Measurements from ENCODE around the gene SOX6.
"Not testable (repeated sequence)": the region's sequence is repeated elsewhere in the genome, so short reads cannot be mapped to it uniquely, and the experiment has no call there.

Gene SOX6

GRCh38 chr11:16356057-16356760 lies at the start of gene SOX6:
SOX6 (minus strand) TSS chr11:16356546; CDS start chr11:16341248, 15,298 bp downstream.
- no peaks in the 10 kb centered on the region for H3K9me3 Mint-ChIP-seq
- H3K27ac Mint-ChIP-seq = no peak within 1 kb of the TSS
- no peaks in the 10 kb centered on the region for H3K27me3 Mint-ChIP-seq (ENCODE audit: low read depth)
- no peaks in the 10 kb centered on the region for H3K36me3 Mint-ChIP-seq (ENCODE audit: low read depth)
- no peak for DNase-seq (ENCODE audit: low spot score)
- no peaks in the 10 kb centered on the region for H3K4me1 Mint-ChIP-seq (ENCODE audit: low read depth)
- H3K4me3 Mint-ChIP-seq = no peak within 1 kb of the TSS

- Mint-ChIP-seq H3K36me3 (ENCODE audit: low read depth) (no peaks in the 10 kb centered on the region), H3K9me3 (no peaks in the 10 kb centered on the region)
These were observed 48.5 kb upstream of the SOX6 start for GRCh38 chr11:16404781-16405285.

GRCh38 chr11:16403851-16404250 lies 47.5 kb upstream of the SOX6 start:
- Mint-ChIP-seq H3K27ac (no peak overlapping the region), H3K4me1 (ENCODE audit: low read depth) (no peaks in the 10 kb centered on the region), H3K27me3 (ENCODE audit: low read depth) (no peaks in the 10 kb centered on the region), H3K9me3 (no peaks in the 10 kb centered on the region), H3K36me3 (ENCODE audit: low read depth) (no peaks in the 10 kb centered on the region), H3K4me3 (no peak overlapping the region)
- DNase-seq (ENCODE audit: low spot score) = no peak

More at GRCh38 chr11:16404781-16405285, 48.5 kb upstream of the SOX6 start:
- Mint-ChIP-seq H3K4me3 (no peak overlapping the region), H3K27me3 (ENCODE audit: low read depth) (no peaks in the 10 kb centered on the region), H3K4me1 (ENCODE audit: low read depth) (no peaks in the 10 kb centered on the region), H3K27ac (no peak overlapping the region)
- DNase-seq (ENCODE audit: low spot score) = no peak

- Mint-ChIP-seq H3K27ac (no peak overlapping the region), H3K27me3 (ENCODE audit: low read depth) (no peaks in the 10 kb centered on the region), H3K36me3 (ENCODE audit: low read depth) (no peaks in the 10 kb centered on the region), H3K9me3 (no peaks in the 10 kb centered on the region), H3K4me1 (ENCODE audit: low read depth) (no peaks in the 10 kb centered on the region), H3K4me3 (no peak overlapping the region)
- DNase-seq (ENCODE audit: low spot score) = no peak
These were observed 47.1 kb upstream of the SOX6 start for GRCh38 chr11:16403448-16403803.

GRCh38 chr11:16402654-16403447 lies 46.5 kb upstream of the SOX6 start:
- no peak overlapping the region for H3K27ac Mint-ChIP-seq
- H3K36me3 Mint-ChIP-seq (ENCODE audit: low read depth) = no peaks in the 10 kb centered on the region
- H3K4me1 Mint-ChIP-seq (ENCODE audit: low read depth) = no peaks in the 10 kb centered on the region
- H3K9me3 Mint-ChIP-seq = no peaks in the 10 kb centered on the region
- DNase-seq (ENCODE audit: low spot score) = no peak
- H3K4me3 Mint-ChIP-seq = no peak overlapping the region
- H3K27me3 Mint-ChIP-seq (ENCODE audit: low read depth) = no peaks in the 10 kb centered on the region

- Mint-ChIP-seq H3K9me3 (no peaks in the 10 kb centered on the region), H3K4me3 (no peak overlapping the region), H3K36me3 (ENCODE audit: low read depth) (no peaks in the 10 kb centered on the region), H3K4me1 (ENCODE audit: low read depth) (no peaks in the 10 kb centered on the region), H3K27me3 (ENCODE audit: low read depth) (no peaks in the 10 kb centered on the region), H3K27ac (no peak overlapping the region)
- no peak for DNase-seq (ENCODE audit: low spot score)
These were observed 41.0 kb upstream of the SOX6 start for GRCh38 chr11:16397390-16397789.

GRCh38 chr11:16395601-16396000 lies 39.3 kb upstream of the SOX6 start:
- Mint-ChIP-seq H3K9me3 (peaks cover 7% of the 10 kb centered on the region), H3K27ac (no peak overlapping the region), H3K4me1 (ENCODE audit: low read depth) (no peaks in the 10 kb centered on the region), H3K36me3 (ENCODE audit: low read depth) (no peaks in the 10 kb centered on the region), H3K4me3 (no peak overlapping the region), H3K27me3 (ENCODE audit: low read depth) (no peaks in the 10 kb centered on the region)
- no peak for DNase-seq (ENCODE audit: low spot score)

- Mint-ChIP-seq H3K27me3 (ENCODE audit: low read depth) (no peaks in the 10 kb centered on the region), H3K36me3 (ENCODE audit: low read depth) (no peaks in the 10 kb centered on the region), H3K4me3 (no peak overlapping the region), H3K9me3 (peaks cover 14% of the 10 kb centered on the region), H3K27ac (no peak overlapping the region), H3K4me1 (ENCODE audit: low read depth) (no peaks in the 10 kb centered on the region)
- no peak for DNase-seq (ENCODE audit: low spot score)
These were observed 38.6 kb upstream of the SOX6 start for GRCh38 chr11:16394947-16395346.

GRCh38 chr11:16393340-16393739 lies 37.0 kb upstream of the SOX6 start:
- H3K4me1 Mint-ChIP-seq (ENCODE audit: low read depth) = no peaks in the 10 kb centered on the region
- H3K4me3 Mint-ChIP-seq = no peak overlapping the region
- H3K36me3 Mint-ChIP-seq (ENCODE audit: low read depth) = no peaks in the 10 kb centered on the region
- DNase-seq (ENCODE audit: low spot score) = no peak
- no peaks in the 10 kb centered on the region for H3K27me3 Mint-ChIP-seq (ENCODE audit: low read depth)
- H3K9me3 Mint-ChIP-seq = peaks cover 15% of the 10 kb centered on the region
- no peak overlapping the region for H3K27ac Mint-ChIP-seq

GRCh38 chr11:16392616-16393015 lies 36.3 kb upstream of the SOX6 start:
- no peaks in the 10 kb centered on the region for H3K27me3 Mint-ChIP-seq (ENCODE audit: low read depth)
- no peaks in the 10 kb centered on the region for H3K4me1 Mint-ChIP-seq (ENCODE audit: low read depth)
- no peaks in the 10 kb centered on the region for H3K36me3 Mint-ChIP-seq (ENCODE audit: low read depth)
- no peak for DNase-seq (ENCODE audit: low spot score)
- H3K4me3 Mint-ChIP-seq = no peak overlapping the region
- peaks cover 15% of the 10 kb centered on the region for H3K9me3 Mint-ChIP-seq
- H3K27ac Mint-ChIP-seq = no peak overlapping the region

- H3K27ac Mint-ChIP-seq; H3K36me3 Mint-ChIP-seq (ENCODE audit: low read depth); H3K27me3 Mint-ChIP-seq (ENCODE audit: low read depth); DNase-seq (ENCODE audit: low spot score); H3K4me3 Mint-ChIP-seq; H3K4me1 Mint-ChIP-seq (ENCODE audit: low read depth): not testable (repeated sequence)
- peaks cover 15% of the 10 kb centered on the region for H3K9me3 Mint-ChIP-seq
These were observed 34.5 kb upstream of the SOX6 start for GRCh38 chr11:16390826-16391225.

GRCh38 chr11:16385099-16385498 lies 28.8 kb upstream of the SOX6 start:
- Mint-ChIP-seq H3K4me1 (ENCODE audit: low read depth) (no peaks in the 10 kb centered on the region), H3K27ac (no peak overlapping the region), H3K9me3 (peaks cover 3% of the 10 kb centered on the region), H3K4me3 (no peak overlapping the region), H3K27me3 (ENCODE audit: low read depth) (no peaks in the 10 kb centered on the region), H3K36me3 (ENCODE audit: low read depth) (no peaks in the 10 kb centered on the region)
- DNase-seq (ENCODE audit: low spot score) = no peak

- no peaks in the 10 kb centered on the region for H3K4me1 Mint-ChIP-seq (ENCODE audit: low read depth)
- H3K27ac Mint-ChIP-seq = no peak overlapping the region
- DNase-seq (ENCODE audit: low spot score) = no peak
- H3K36me3 Mint-ChIP-seq (ENCODE audit: low read depth) = no peaks in the 10 kb centered on the region
- no peaks in the 10 kb centered on the region for H3K9me3 Mint-ChIP-seq
- H3K27me3 Mint-ChIP-seq (ENCODE audit: low read depth) = no peaks in the 10 kb centered on the region
- H3K4me3 Mint-ChIP-seq = no peak overlapping the region
These were observed 26.5 kb upstream of the SOX6 start for GRCh38 chr11:16382638-16383380.

- H3K27ac Mint-ChIP-seq = no peak overlapping the region
- H3K9me3 Mint-ChIP-seq = no peaks in the 10 kb centered on the region
- no peak overlapping the region for H3K4me3 Mint-ChIP-seq
- DNase-seq (ENCODE audit: low spot score) = no peak
- no peaks in the 10 kb centered on the region for H3K36me3 Mint-ChIP-seq (ENCODE audit: low read depth)
- no peaks in the 10 kb centered on the region for H3K4me1 Mint-ChIP-seq (ENCODE audit: low read depth)
- no peaks in the 10 kb centered on the region for H3K27me3 Mint-ChIP-seq (ENCODE audit: low read depth)
These were observed 25.8 kb upstream of the SOX6 start for GRCh38 chr11:16382186-16382585.

Measured in T-helper 2 cell treated with Interferon-gamma antibody and Interleukin-4, amounts not matched to agents 5 μg/mL and 100 μg/mL, for 36 hours (primary cell).